ENCODE measurements around the gene CTSS. TPM values are rescaled to one million over a fixed set of nuclear protein-coding genes. Genes with fewer than 3 reads are reported as not detected.

CTSS gene
- total RNA-seq, 1 experiment from 2014 or later, result 1.2 TPM

DNA sequence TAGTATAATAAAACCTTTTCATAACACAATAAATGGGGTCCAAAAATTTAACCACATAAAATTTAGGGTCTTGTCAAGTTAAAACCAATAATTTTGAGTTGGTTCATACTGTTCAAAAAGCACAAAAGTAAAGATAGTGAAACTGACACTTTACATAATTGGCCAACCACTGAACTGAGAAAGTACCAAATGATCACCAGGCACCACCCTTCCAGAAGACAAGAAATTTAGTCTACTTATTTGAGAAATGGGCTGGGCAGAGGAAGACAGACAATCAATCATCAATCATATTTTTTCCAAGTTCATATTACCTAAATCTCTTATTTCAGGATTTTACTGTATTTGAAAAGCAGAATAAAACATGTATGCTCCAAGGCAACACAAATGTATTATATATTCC lies 62.2 kb downstream of the CTSS start:
- DNase-seq (ENCODE audit: low read depth), result no peak

- DNase-seq (ENCODE audit: low read depth), result peak; percentile 99
Observed at GRCh38 chr1:150696995-150697927, 68.3 kb downstream of the CTSS start, which contains the start of gene GOLPH3L. TSS of gene GOLPH3L (minus strand) at chr1:150697154. CDS start at chr1:150694838, 2,316 bp downstream.

DNA sequence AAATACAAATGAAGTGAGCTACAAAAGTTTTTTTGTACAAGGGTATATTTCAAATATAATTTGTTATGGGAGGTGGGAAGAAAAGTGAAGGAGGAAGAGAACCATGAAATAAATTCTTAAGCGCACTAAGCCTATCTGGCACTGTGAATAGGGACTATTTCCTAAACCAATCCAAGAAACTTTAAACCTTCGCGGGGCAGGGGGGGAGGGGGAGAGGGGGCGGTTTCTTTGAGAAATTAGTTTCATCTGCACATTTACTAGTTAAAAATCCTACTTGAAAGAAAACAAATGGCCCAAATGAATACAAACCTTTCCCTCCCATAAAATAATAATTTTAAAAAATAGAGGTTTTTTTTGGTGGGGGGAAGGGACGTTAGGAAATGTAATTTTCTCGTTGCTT lies 69.0 kb downstream of the CTSS start:
- DNase-seq (ENCODE audit: low read depth), result no peak

GRCh38 chr1:150696162-150696561 lies 69.4 kb downstream of the CTSS start:
- DNase-seq (ENCODE audit: low read depth), result no peak

DNA sequence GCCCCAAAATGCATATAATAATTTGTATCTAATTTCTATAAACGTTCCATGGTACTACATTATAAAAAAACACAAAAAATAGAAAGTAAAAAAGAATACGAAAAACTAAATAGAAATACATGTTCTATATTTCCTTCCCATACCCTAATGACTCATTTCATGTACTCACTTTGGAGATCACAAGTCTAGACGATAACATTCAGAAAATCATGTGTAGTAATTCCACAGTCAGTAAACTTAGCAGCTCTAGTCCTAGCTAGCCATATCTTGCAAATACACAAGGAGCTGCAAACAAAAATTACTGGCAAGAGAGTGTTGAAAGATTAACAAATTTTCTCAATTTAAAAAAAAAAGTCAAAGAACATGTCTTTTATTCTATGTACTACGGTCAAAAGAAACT lies 70.0 kb downstream of the CTSS start:
- no peak for DNase-seq (ENCODE audit: low read depth)

- peak; percentile 15 for DNase-seq (ENCODE audit: low read depth)
Observed at GRCh38 chr1:150692720-150693119, 72.9 kb downstream of the CTSS start.

DNA sequence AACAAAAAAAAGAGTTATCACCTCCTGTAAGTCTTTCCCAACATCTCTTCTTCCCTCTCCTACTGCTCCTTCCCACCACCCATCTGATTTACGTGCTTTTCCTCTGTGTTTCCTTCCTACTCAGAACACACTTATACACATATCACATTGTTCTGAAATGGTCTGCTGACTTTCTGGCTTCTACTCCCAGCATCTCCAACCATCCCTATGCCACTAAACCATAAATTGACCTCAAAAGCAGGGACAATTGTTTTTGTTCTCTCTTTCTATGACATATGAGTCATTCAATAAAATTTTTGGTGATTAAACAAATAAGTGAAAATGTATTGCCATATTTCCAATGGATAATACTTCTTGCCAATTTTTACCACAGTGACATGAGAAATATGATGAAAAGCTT lies 76.8 kb downstream of the CTSS start:
- no peak for DNase-seq (ENCODE audit: low read depth)

- DNase-seq (ENCODE audit: low read depth), result no peak
Observed at GRCh38 chr1:150686275-150686674, 79.3 kb downstream of the CTSS start.

GRCh38 chr1:150683914-150684313 lies 81.7 kb downstream of the CTSS start:
- no peak for DNase-seq (ENCODE audit: low read depth)

Small RNAs within 50 kb of the gene (small RNA-seq; reads per million reads assigned to genes)
- gene RNU6-1042P (not detected), gene RNU6-1309P (not detected)

Other genes starting within 250 kb of the CTSS start
- 0.06 and 0.47 TPM in 2 replicates for gene ADAMTSL4, start 216.4 kb downstream of the CTSS start, total RNA-seq (2014; rRNA removed; shearing (Covaris generic))
- gene MCL1, start 186.2 kb downstream of the CTSS start, total RNA-seq (2014; rRNA removed; shearing (Covaris generic)), result 237 and 264 TPM in 2 replicates
- gene ENSA, start 136.2 kb downstream of the CTSS start, total RNA-seq (2014; rRNA removed; shearing (Covaris generic)), result 134 and 194 TPM in 2 replicates
- 4.6 and 14.0 TPM in 2 replicates for gene GOLPH3L, start 68.6 kb downstream of the CTSS start, total RNA-seq (2014; rRNA removed; shearing (Covaris generic))
- gene HORMAD1, start 44.9 kb downstream of the CTSS start, total RNA-seq (2014; rRNA removed; shearing (Covaris generic)), result not detected in 2 replicates
- gene CTSK, start 42.5 kb upstream of the CTSS start, total RNA-seq (2014; rRNA removed; shearing (Covaris generic)), result 0.56 and 0.77 TPM in 2 replicates
- gene ARNT, start 110.8 kb upstream of the CTSS start, total RNA-seq (2014; rRNA removed; shearing (Covaris generic)), result 10.7 and 12.9 TPM in 2 replicates
- not detected in 2 replicates for gene CTXND2, start 121.4 kb upstream of the CTSS start, total RNA-seq (2014; rRNA removed; shearing (Covaris generic))
- 24.0 and 25.3 TPM in 2 replicates for gene SETDB1, start 160.6 kb upstream of the CTSS start, total RNA-seq (2014; rRNA removed; shearing (Covaris generic))
- gene CERS2, start 209.1 kb upstream of the CTSS start, total RNA-seq (2014; rRNA removed; shearing (Covaris generic)), result 145 and 152 TPM in 2 replicates
- 0.55 and 0.63 TPM in 2 replicates for gene ANXA9, start 216.5 kb upstream of the CTSS start, total RNA-seq (2014; rRNA removed; shearing (Covaris generic))
- 12.5 and 15.4 TPM in 2 replicates for gene MINDY1, start 241.1 kb upstream of the CTSS start, total RNA-seq (2014; rRNA removed; shearing (Covaris generic))
- gene PRUNE1, start 242.7 kb upstream of the CTSS start, total RNA-seq (2014; rRNA removed; shearing (Covaris generic)), result 6.1 and 11.9 TPM in 2 replicates